Dendritic cell treated with granulocyte-macrophage colony-stimulating factor and Interleukin-4, amounts not matched to agents 40 ng/mL and 50 ng/mL, for 4 days (primary cell): Measurements from ENCODE around the gene IL1RL1.

Source experiments
- H3K27ac Mint-ChIP-seq: one replicate; pipeline ENCODE4 v1.8.0; 2022; ENCODE audit warnings: mild to moderate bottlenecking, mixed read lengths
- H3K27me3 Mint-ChIP-seq: one replicate; pipeline ENCODE4 v1.8.0; 2022; ENCODE audit warnings: mild to moderate bottlenecking, mixed read lengths
- H3K36me3 Mint-ChIP-seq: one replicate; pipeline ENCODE4 v1.8.0; 2022; ENCODE audit warnings: low read depth, mixed read lengths
- H3K4me1 Mint-ChIP-seq: one replicate; pipeline ENCODE4 v1.8.0; 2022; ENCODE audit warnings: low read depth, mixed read lengths
- H3K4me3 Mint-ChIP-seq: one replicate; pipeline ENCODE4 v1.8.0; 2022; ENCODE audit warnings: mild to moderate bottlenecking, moderate library complexity, mixed read lengths
- H3K9me3 Mint-ChIP-seq: one replicate; pipeline ENCODE4 v1.8.0; 2022; ENCODE audit warnings: mixed read lengths
- intact Hi-C: fragments of 100-400 bp; cut with micrococcal nuclease; formaldehyde crosslinking; loops from one replicate; pipeline ENCODE4 v1.15.0; 2022

The IL1RL1 gene

GRCh38 chr2:102386867-102387541 is 75.6 kb downstream of the IL1RL1 start:
- H3K4me1 Mint-ChIP-seq: no peaks in the 10 kb centered on the region
- intact Hi-C loops: no loop called here
- no peak overlapping the region for H3K4me3 Mint-ChIP-seq
- no peaks in the 10 kb centered on the region for H3K36me3 Mint-ChIP-seq
- H3K27ac Mint-ChIP-seq: no peak overlapping the region
- H3K27me3 Mint-ChIP-seq: no peaks in the 10 kb centered on the region
- H3K9me3 Mint-ChIP-seq: peaks cover 19% of the 10 kb centered on the region

GRCh38 chr2:102387763-102388546 is 76.6 kb downstream of the IL1RL1 start:
- no peak overlapping the region for H3K4me3 Mint-ChIP-seq
- H3K4me1 Mint-ChIP-seq: no peaks in the 10 kb centered on the region
- H3K27ac Mint-ChIP-seq: no peak overlapping the region
- H3K36me3 Mint-ChIP-seq: no peaks in the 10 kb centered on the region
- no peaks in the 10 kb centered on the region for H3K27me3 Mint-ChIP-seq
- H3K9me3 Mint-ChIP-seq: peaks cover 18% of the 10 kb centered on the region
- intact Hi-C loops: no loop called here

GRCh38 chr2:102391565-102391964 is 80.2 kb downstream of the IL1RL1 start:
- H3K9me3 Mint-ChIP-seq: no peaks in the 10 kb centered on the region
- intact Hi-C loops: no loop called here
- H3K4me3 Mint-ChIP-seq: no peak overlapping the region
- no peaks in the 10 kb centered on the region for H3K36me3 Mint-ChIP-seq
- H3K4me1 Mint-ChIP-seq: no peaks in the 10 kb centered on the region
- no peaks in the 10 kb centered on the region for H3K27me3 Mint-ChIP-seq
- no peak overlapping the region for H3K27ac Mint-ChIP-seq

GRCh38 chr2:102392096-102392495 is 80.7 kb downstream of the IL1RL1 start:
- intact Hi-C loops: no loop called here
- H3K4me3 Mint-ChIP-seq: no peak overlapping the region
- H3K9me3 Mint-ChIP-seq: no peaks in the 10 kb centered on the region
- H3K27ac Mint-ChIP-seq: no peak overlapping the region
- no peaks in the 10 kb centered on the region for H3K27me3 Mint-ChIP-seq
- no peaks in the 10 kb centered on the region for H3K4me1 Mint-ChIP-seq
- no peaks in the 10 kb centered on the region for H3K36me3 Mint-ChIP-seq

- H3K4me1 Mint-ChIP-seq: no peaks in the 10 kb centered on the region
- H3K36me3 Mint-ChIP-seq: no peaks in the 10 kb centered on the region
- H3K27me3 Mint-ChIP-seq: no peaks in the 10 kb centered on the region
- H3K9me3 Mint-ChIP-seq: no peaks in the 10 kb centered on the region
- no peak overlapping the region for H3K4me3 Mint-ChIP-seq
- intact Hi-C loops: no loop called here
- no peak overlapping the region for H3K27ac Mint-ChIP-seq
Observed at GRCh38 chr2:102392942-102393341, 81.6 kb downstream of the IL1RL1 start.

GRCh38 chr2:102396012-102396411 is 84.6 kb downstream of the IL1RL1 start:
- Mint-ChIP-seq H3K9me3 (no peaks in the 10 kb centered on the region), H3K4me1 (no peaks in the 10 kb centered on the region)

GRCh38 chr2:102397209-102397608 is 85.8 kb downstream of the IL1RL1 start:
- no peaks in the 10 kb centered on the region for H3K27me3 Mint-ChIP-seq

More at GRCh38 chr2:102396012-102396411, 84.6 kb downstream of the IL1RL1 start:
- H3K27me3 Mint-ChIP-seq: no peaks in the 10 kb centered on the region
- no peaks in the 10 kb centered on the region for H3K36me3 Mint-ChIP-seq
- intact Hi-C loops: no loop called here
- no peak overlapping the region for H3K27ac Mint-ChIP-seq
- no peak overlapping the region for H3K4me3 Mint-ChIP-seq

GRCh38 chr2:102399499-102400141 is 88.3 kb downstream of the IL1RL1 start:
- Mint-ChIP-seq H3K27me3 (no peaks in the 10 kb centered on the region), H3K27ac (no peak overlapping the region), H3K4me1 (peaks cover 8% of the 10 kb centered on the region), H3K9me3 (no peaks in the 10 kb centered on the region), H3K36me3 (no peaks in the 10 kb centered on the region), H3K4me3 (no peak overlapping the region)
- intact Hi-C loops: no loop called here

More at GRCh38 chr2:102397209-102397608, 85.8 kb downstream of the IL1RL1 start:
- Mint-ChIP-seq H3K4me1 (peaks cover 8% of the 10 kb centered on the region), H3K27ac (no peak overlapping the region), H3K9me3 (no peaks in the 10 kb centered on the region), H3K36me3 (no peaks in the 10 kb centered on the region), H3K4me3 (no peak overlapping the region)
- intact Hi-C loops: no loop called here

- no peak overlapping the region for H3K4me3 Mint-ChIP-seq
- H3K9me3 Mint-ChIP-seq: no peaks in the 10 kb centered on the region
- intact Hi-C loops: no loop called here
- H3K4me1 Mint-ChIP-seq: peaks cover 8% of the 10 kb centered on the region
- no peaks in the 10 kb centered on the region for H3K36me3 Mint-ChIP-seq
- H3K27me3 Mint-ChIP-seq: no peaks in the 10 kb centered on the region
- no peak overlapping the region for H3K27ac Mint-ChIP-seq
Observed at GRCh38 chr2:102401456-102401855, 90.1 kb downstream of the IL1RL1 start.
